Thyroid gland (tissue), 4 donors: ENCODE results near the gene KIF5C. TPM values are rescaled to one million over a fixed set of nuclear protein-coding genes. Genes with fewer than 3 reads are reported as not detected.

Source experiments
- DNase-seq, 2 donors: peaks; one replicate each; pipeline ENCODE4 v3.0.0-alpha.2; 2019
- H3K27ac ChIP-seq, 3 donors: fragments of 200-600 bp; sonication (generic); 1 replicate in 2 of 3; 2 replicates in 1 of 3; pipeline ENCODE4 v1.5.1; 2016 to 2019; ENCODE audit warnings: mild to moderate bottlenecking in 1 of 3, moderate library complexity in 1 of 3
- H3K27me3 ChIP-seq: fragments of 200-600 bp; sonication (generic); one replicate; pipeline ENCODE4 v1.5.1; 2019
- H3K36me3 ChIP-seq, 2 donors: fragments of 200-600 bp; sonication (generic); one replicate each; pipeline ENCODE4 v1.5.1; 2016 to 2019
- H3K4me1 ChIP-seq, 2 donors: fragments of 200-600 bp; sonication (generic); one replicate each; pipeline ENCODE4 v1.5.1; 2017 to 2019
- H3K4me3 ChIP-seq, 3 donors: fragments of 200-600 bp; sonication (generic); replicated peaks in 1 of 3; 1 replicate in 2 of 3; 2 replicates in 1 of 3; pipeline ENCODE4 v1.5.1; 2016; ENCODE audit warnings: mild to moderate bottlenecking in 1 of 3
- H3K9me3 ChIP-seq: fragments of 200-600 bp; sonication (generic); one replicate; pipeline ENCODE4 v1.5.1; 2017
- POLR2A ChIP-seq, 2 donors: fragments of 450-650 bp; IDR thresholded peaks; one replicate each; pipeline ENCODE4 v1.6.1; 2017; ENCODE audit warnings: antibody characterized with exemption in 2 of 2, mild to moderate bottlenecking in 2 of 2, moderate library complexity in 1 of 2
- WGBS, 2 donors: methylation state at CpG; one replicate each; pipeline ENCODE4 v1.1.5; 2017; 5-methylcytosine and 5-hydroxymethylcytosine counted together
- intact Hi-C: fragments of 100-400 bp; cut with DNase I; formaldehyde crosslinking; loops from one replicate; pipeline ENCODE4 v1.15.1; 2023
- total RNA-seq, 4 donors: library from RNA; depleted of rRNA; stranded (reverse); fragments of >200 nt; gene quantifications; one replicate each; pipeline ENCODE4 v1.2.3, GENCODE V29; 2016
- TF ChIP-seq, protein P1 (sequence below), 6 experiments: fragments of 200-600 bp in 3 of 6; fragments of 450-650 bp in 3 of 6; sonication (generic) in 3 of 6; IDR thresholded peaks; one replicate each; pipeline ENCODE4 v1.5.1; 2016 to 2019; ENCODE audit warnings: antibody characterized with exemption in 6 of 6, mild to moderate bottlenecking in 2 of 6, inconsistent platforms in 1 of 6, moderate library complexity in 1 of 6

KIF5C gene
- total RNA-seq, 4 donors from 2014 or later = 1.9 to 2.8 (median 2.3) TPM

DNA sequence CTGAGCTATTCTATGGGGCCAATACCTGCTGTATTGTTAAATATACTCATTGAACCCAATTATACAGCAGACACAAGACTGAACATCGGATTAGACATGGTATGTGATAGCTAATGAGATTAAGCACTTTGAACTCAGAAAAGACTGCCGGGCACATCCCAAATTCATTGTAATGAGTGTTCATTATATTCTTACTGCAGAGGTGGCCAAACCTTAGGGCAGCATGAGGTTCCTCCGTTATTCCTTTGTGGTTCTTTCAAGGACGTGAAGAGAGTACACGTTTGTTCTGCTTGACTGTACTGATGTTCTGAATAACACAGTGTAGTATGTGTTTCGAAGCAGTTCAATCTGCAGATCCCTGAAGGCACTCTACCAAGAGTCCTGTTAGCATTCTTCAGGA, 78.4 kb downstream of the KIF5C start:
- intact Hi-C loops = no loop called here
- Histone ChIP-seq H3K4me3 (no peak overlapping the region), H3K36me3 (no peaks in the 10 kb centered on the region), H3K4me1 (no peaks in the 10 kb centered on the region), H3K9me3 (no peaks in the 10 kb centered on the region), H3K27me3 (no peaks in the 10 kb centered on the region), H3K27ac (no peak overlapping the region)
- DNase-seq = no peak
- TF ChIP-seq POLR2A (IDR thresholded peaks at IDR 0.05) = no peak
- TF ChIP-seq, protein P1, sequence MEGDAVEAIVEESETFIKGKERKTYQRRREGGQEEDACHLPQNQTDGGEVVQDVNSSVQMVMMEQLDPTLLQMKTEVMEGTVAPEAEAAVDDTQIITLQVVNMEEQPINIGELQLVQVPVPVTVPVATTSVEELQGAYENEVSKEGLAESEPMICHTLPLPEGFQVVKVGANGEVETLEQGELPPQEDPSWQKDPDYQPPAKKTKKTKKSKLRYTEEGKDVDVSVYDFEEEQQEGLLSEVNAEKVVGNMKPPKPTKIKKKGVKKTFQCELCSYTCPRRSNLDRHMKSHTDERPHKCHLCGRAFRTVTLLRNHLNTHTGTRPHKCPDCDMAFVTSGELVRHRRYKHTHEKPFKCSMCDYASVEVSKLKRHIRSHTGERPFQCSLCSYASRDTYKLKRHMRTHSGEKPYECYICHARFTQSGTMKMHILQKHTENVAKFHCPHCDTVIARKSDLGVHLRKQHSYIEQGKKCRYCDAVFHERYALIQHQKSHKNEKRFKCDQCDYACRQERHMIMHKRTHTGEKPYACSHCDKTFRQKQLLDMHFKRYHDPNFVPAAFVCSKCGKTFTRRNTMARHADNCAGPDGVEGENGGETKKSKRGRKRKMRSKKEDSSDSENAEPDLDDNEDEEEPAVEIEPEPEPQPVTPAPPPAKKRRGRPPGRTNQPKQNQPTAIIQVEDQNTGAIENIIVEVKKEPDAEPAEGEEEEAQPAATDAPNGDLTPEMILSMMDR (IDR thresholded peaks at IDR 0.05) = no peak
- WGBS, 2 donors = 75 to 83% methylated on average over 6 of the region's 6 CpGs

DNA sequence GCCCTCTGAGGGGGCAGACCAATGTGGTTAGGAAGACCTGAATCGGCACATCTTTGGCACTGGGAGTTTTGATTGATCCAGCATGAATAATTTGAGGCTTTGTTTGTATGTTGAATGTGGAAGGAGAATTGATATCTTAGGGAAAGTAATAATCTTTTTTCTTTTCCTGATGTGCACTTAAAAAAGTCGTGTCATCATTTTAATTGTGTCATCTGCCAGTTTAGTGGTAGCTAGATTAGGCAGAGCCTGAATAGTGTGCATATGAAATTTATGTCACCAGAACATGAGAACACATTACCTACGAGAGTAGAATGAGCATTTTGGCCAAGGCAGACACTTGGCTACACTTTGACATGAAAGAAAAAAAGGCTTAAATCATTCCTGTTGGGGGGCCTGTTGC, 79.5 kb downstream of the KIF5C start:
- 82 to 92% methylated on average over 3 of the region's 3 CpGs for WGBS, 2 donors
- no peak for TF ChIP-seq POLR2A (IDR thresholded peaks at IDR 0.05)
- TF ChIP-seq, protein P1 (IDR thresholded peaks at IDR 0.05) = no peak
- no peak for DNase-seq
- Histone ChIP-seq H3K4me1 (no peaks in the 10 kb centered on the region), H3K4me3 (no peak overlapping the region), H3K36me3 (no peaks in the 10 kb centered on the region), H3K27ac (no peak overlapping the region), H3K27me3 (no peaks in the 10 kb centered on the region), H3K9me3 (no peaks in the 10 kb centered on the region)
- intact Hi-C loops = no loop called here

DNA sequence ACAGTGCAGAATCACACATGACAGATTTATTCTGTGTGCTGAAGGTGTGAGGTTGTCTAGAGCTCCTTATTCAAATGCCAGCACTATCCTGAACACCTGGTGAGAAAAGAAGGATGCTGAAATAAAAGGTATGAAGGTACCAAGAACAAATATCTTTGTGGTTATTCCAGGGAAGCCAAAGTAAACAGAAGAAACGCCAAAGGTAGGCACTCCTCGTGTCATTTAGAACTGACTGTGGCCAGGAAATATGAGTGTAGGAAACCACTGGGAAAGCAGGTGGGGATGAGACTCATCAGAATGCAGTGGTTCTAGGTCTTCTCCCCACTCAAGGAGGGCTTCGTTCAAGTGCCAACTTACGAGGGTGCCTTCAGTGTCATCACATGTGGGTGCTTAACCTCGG, 80.8 kb downstream of the KIF5C start:
- Histone ChIP-seq H3K36me3 (no peaks in the 10 kb centered on the region), H3K9me3 (no peaks in the 10 kb centered on the region), H3K27me3 (no peaks in the 10 kb centered on the region), H3K4me1 (no peaks in the 10 kb centered on the region), H3K27ac (no peak overlapping the region), H3K4me3 (no peak overlapping the region)
- TF ChIP-seq, protein P1 (IDR thresholded peaks at IDR 0.05) = no peak
- no peak for TF ChIP-seq POLR2A (IDR thresholded peaks at IDR 0.05)
- intact Hi-C loops = no loop called here
- no peak for DNase-seq
- 49 to 61% methylated on average over 5 of the region's 5 CpGs for WGBS, 2 donors

DNA sequence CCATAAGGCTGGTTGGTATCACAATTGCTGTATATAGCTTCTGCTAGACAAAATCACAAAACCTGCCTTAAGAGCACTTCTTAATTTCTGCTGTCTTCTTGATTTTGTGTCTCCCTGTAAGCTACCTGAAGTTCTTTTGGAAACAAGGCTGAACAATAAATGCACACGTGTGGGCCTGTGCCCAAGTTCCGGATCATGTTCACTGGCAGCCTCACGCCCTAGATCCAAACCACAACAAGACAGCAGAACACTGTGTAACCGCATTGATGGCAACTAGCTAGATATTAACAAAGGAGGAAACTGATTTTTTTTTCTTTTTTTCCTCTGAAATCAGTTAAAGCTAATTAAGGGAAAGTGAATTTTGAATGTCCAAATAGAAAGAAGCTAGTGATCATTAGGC, 82.0 kb downstream of the KIF5C start:
- Histone ChIP-seq H3K4me3 (no peak overlapping the region), H3K9me3 (no peaks in the 10 kb centered on the region), H3K27me3 (no peaks in the 10 kb centered on the region), H3K27ac (no peak overlapping the region), H3K4me1 (no peaks in the 10 kb centered on the region), H3K36me3 (no peaks in the 10 kb centered on the region)
- WGBS, 2 donors = 91 to 95% methylated on average over 4 of the region's 4 CpGs
- TF ChIP-seq, protein P1 (IDR thresholded peaks at IDR 0.05) = no peak
- TF ChIP-seq POLR2A (IDR thresholded peaks at IDR 0.05) = no peak
- DNase-seq = no peak
- intact Hi-C loops = no loop called here

DNA sequence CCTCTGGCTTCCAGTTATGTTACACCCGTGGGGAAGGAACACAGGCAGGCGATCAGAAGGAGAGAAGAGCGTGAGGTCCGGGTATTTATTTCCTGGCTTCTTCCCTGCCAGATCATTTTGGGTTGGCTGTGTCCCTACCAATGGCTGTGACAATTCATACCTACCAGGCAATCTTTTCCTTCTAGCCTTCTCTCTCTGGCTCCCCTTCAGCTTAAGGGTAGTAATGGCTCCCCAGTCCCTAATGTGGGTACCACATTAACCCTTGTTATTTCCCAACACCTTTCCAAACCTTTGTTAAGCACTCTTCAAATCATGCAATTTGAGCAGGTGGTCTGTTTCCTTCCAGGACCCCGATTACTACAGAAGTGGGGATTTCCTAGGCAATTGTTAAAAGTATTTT, 84.7 kb downstream of the KIF5C start:
- TF ChIP-seq, protein P1 (IDR thresholded peaks at IDR 0.05) = no peak
- TF ChIP-seq POLR2A (IDR thresholded peaks at IDR 0.05) = no peak
- H3K27ac ChIP-seq = no peak overlapping the region
- no peak for DNase-seq
- WGBS, 2 donors = 86 to 90% methylated on average over 5 of the region's 5 CpGs
- no peak overlapping the region for H3K4me3 ChIP-seq
- H3K9me3 ChIP-seq = no peaks in the 10 kb centered on the region
- intact Hi-C loops = no loop called here
- no peaks in the 10 kb centered on the region for H3K4me1 ChIP-seq
- H3K36me3 ChIP-seq = no peaks in the 10 kb centered on the region
- no peaks in the 10 kb centered on the region for H3K27me3 ChIP-seq
